Testis (tissue), 3 donors: ENCODE results near the gene PGP. TPM values are rescaled to one million over a fixed set of nuclear protein-coding genes. Genes with fewer than 3 reads are reported as not detected.

Source experiments
- DNase-seq: peaks from one replicate; pipeline ENCODE4 v3.0.0-alpha.2; 2019
- H3K27ac ChIP-seq, 2 donors: fragments of 200-600 bp; sonication (generic); one replicate each; pipeline ENCODE4 v1.5.1; 2019
- H3K27me3 ChIP-seq: fragments of 200-600 bp; sonication (generic); one replicate; pipeline ENCODE4 v1.5.1; 2019
- H3K36me3 ChIP-seq: fragments of 200-600 bp; sonication (generic); one replicate; pipeline ENCODE4 v1.5.1; 2017; ENCODE audit warnings: low read depth; ENCODE audit errors: missing control alignments
- H3K4me1 ChIP-seq: fragments of 200-600 bp; sonication (generic); one replicate; pipeline ENCODE4 v1.5.1; 2019
- H3K4me3 ChIP-seq, 2 donors: fragments of 200-600 bp; sonication (generic); one replicate each; pipeline ENCODE4 v1.5.1; 2017 to 2019
- H3K9me3 ChIP-seq: fragments of 200-600 bp; sonication (generic); one replicate; pipeline ENCODE4 v1.5.1; 2017
- POLR2A ChIP-seq: fragments of 450-650 bp; IDR thresholded peaks from one replicate; pipeline ENCODE4 v1.6.1; 2017; ENCODE audit warnings: antibody characterized with exemption, mild to moderate bottlenecking, moderate library complexity
- WGBS, 2 donors: methylation state at CpG; one replicate each; pipeline ENCODE4 v1.1.5; 2018; 5-methylcytosine and 5-hydroxymethylcytosine counted together
- intact Hi-C: fragments of 100-400 bp; cut with DNase I; formaldehyde crosslinking; loops from one replicate; pipeline ENCODE4 v1.15.1; 2023; ENCODE audit warnings: low total_unique reads
- polyA plus RNA-seq: library from polyadenylated mRNA; stranded (reverse); fragments of 350-450 nt; fragmentation: Illumina TruSeq; extraction: RNeasy Lipid Tissue Mini Kit (QIAGEN cat#74804); gene quantifications from one replicate; pipeline ENCODE4 v1.2.3, GENCODE V29; 2014; ENCODE audit warnings: low read depth, low replicate concordance; ENCODE audit not compliant: insufficient read depth
- total RNA-seq, 2 donors: library from RNA; depleted of rRNA; stranded (reverse); fragments of >200 nt; gene quantifications; one replicate each; pipeline ENCODE4 v1.2.3, GENCODE V29; 2016
- TF ChIP-seq, protein P1 (sequence below), 3 experiments: fragments of 450-650 bp in 2 of 3; fragments of 200-600 bp in 1 of 3; sonication (generic) in 1 of 3; IDR thresholded peaks; one replicate each; pipeline ENCODE4 v1.5.1; 2016 to 2019; ENCODE audit warnings: antibody characterized with exemption in 3 of 3, mild to moderate bottlenecking in 2 of 3, moderate library complexity in 1 of 3

The PGP gene
- total and polyA plus RNA-seq, 3 donors from 2014 or later, result 50.0 to 118 (median 56.3) TPM

DNA sequence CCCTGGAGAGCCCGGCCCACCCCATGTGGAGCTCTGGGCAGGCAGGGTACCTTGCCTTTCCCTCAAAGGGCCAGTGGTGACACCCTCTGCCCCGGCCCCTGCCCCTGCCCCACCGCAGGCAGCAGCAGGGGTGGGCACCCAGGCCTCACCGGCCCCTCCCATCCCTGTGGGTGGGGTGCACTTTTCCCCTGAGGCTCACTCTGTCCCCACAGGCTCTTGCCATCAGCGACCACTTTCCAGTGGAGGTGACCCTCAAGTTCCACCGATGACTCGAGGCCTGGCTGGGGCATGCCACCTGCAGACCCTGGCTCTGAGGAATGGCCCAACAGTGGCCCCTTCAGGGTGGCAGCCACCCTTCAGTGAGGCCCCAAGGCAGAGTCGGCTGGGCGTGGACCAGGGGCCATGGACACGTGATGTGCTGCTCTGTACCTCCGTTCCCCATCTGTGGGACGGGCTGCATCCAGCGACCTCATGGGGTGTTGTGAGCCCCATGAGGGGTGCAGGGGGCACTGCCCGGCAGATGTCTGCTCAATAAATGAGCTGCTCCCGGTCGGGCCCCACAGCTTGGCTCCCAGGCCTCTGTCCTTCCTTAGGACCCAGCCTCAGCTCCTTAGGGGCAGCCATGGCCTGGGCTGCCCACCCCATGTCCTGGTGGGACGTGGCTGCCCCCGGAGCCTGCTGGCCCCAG lies 23.7 kb upstream of the PGP start:
- 60 to 75% methylated on average over 1 to 18 of the region's 18 CpGs for WGBS, 2 donors

DNA sequence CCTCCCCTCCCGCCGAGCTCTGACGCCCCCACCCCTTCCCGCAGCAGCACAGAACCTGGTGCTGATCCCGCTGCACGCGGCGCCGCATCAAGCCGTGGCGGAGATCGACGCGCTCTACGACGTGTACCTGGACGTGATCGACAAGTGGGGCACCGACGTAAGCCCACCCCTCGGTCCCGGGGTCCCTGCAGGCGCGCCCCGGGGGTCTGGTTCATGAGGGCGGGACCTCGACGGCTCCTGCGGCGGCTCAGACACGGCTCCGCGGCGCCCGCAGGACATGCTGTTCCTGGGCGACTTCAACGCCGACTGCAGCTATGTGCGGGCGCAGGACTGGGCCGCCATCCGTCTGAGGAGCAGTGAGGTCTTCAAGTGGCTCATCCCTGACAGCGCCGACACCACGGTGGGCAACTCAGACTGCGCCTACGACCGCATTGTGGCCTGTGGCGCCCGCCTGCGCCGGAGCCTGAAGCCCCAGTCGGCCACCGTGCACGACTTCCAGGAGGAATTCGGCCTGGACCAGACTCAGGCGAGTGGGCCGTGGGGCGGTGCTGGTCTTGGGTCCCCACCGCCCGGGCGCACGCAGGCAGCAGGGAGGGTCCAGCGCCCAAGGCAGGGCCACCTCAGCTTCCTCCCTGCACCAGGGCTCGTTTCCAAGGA lies 23.0 kb upstream of the PGP start:
- Histone ChIP-seq H3K27me3 (no peaks in the 10 kb centered on the region), H3K9me3 (no peaks in the 10 kb centered on the region), H3K4me3 (peak overlapping the region in 1 of 2 donors; percentile 17), H3K27ac (no peak overlapping the region), H3K36me3 (no peaks in the 10 kb centered on the region), H3K4me1 (peaks cover 9% of the 10 kb centered on the region)
- intact Hi-C loops, result no loop called here
- TF ChIP-seq POLR2A, result no peak
- TF ChIP-seq, protein P1, sequence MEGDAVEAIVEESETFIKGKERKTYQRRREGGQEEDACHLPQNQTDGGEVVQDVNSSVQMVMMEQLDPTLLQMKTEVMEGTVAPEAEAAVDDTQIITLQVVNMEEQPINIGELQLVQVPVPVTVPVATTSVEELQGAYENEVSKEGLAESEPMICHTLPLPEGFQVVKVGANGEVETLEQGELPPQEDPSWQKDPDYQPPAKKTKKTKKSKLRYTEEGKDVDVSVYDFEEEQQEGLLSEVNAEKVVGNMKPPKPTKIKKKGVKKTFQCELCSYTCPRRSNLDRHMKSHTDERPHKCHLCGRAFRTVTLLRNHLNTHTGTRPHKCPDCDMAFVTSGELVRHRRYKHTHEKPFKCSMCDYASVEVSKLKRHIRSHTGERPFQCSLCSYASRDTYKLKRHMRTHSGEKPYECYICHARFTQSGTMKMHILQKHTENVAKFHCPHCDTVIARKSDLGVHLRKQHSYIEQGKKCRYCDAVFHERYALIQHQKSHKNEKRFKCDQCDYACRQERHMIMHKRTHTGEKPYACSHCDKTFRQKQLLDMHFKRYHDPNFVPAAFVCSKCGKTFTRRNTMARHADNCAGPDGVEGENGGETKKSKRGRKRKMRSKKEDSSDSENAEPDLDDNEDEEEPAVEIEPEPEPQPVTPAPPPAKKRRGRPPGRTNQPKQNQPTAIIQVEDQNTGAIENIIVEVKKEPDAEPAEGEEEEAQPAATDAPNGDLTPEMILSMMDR (IDR thresholded peaks at IDR 0.05), result no peak
- DNase-seq, result no peak
- 43% methylated on average over 40 of the region's 65 CpGs; no CpG with 5 or more reads in 1 of the 2 donors for WGBS, 2 donors

More for the DNA sequence above, 23.7 kb upstream of the PGP start:
- H3K36me3 ChIP-seq, result no peaks in the 10 kb centered on the region
- no peaks in the 10 kb centered on the region for H3K9me3 ChIP-seq
- no peak for DNase-seq
- peaks cover 9% of the 10 kb centered on the region for H3K4me1 ChIP-seq
- H3K27me3 ChIP-seq, result no peaks in the 10 kb centered on the region
- TF ChIP-seq POLR2A, result no peak
- TF ChIP-seq, protein P1 (IDR thresholded peaks at IDR 0.05), result no peak
- no peak overlapping the region for H3K4me3 ChIP-seq
- intact Hi-C loops, result no loop called here
- no peak overlapping the region for H3K27ac ChIP-seq

DNA sequence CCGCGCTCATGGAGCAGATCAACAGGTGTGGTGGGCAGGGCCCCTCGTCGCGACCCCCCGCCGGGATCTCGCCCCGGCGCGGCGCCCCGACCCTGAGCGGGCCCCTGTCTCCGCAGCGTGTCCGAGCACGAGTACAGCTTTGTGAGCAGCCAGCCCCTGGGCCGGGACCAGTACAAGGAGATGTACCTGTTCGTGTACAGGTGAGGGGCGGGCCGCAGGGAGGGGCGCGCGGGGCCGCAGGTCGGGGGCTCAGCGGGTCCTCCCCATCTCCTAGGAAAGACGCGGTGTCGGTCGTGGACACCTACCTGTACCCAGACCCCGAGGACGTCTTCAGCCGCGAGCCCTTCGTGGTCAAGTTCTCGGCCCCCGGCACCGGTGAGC lies 22.5 kb upstream of the PGP start:
- 31% methylated on average over 20 of the region's 40 CpGs; no CpG with 5 or more reads in 1 of the 2 donors for WGBS, 2 donors
- no peak for DNase-seq

DNA sequence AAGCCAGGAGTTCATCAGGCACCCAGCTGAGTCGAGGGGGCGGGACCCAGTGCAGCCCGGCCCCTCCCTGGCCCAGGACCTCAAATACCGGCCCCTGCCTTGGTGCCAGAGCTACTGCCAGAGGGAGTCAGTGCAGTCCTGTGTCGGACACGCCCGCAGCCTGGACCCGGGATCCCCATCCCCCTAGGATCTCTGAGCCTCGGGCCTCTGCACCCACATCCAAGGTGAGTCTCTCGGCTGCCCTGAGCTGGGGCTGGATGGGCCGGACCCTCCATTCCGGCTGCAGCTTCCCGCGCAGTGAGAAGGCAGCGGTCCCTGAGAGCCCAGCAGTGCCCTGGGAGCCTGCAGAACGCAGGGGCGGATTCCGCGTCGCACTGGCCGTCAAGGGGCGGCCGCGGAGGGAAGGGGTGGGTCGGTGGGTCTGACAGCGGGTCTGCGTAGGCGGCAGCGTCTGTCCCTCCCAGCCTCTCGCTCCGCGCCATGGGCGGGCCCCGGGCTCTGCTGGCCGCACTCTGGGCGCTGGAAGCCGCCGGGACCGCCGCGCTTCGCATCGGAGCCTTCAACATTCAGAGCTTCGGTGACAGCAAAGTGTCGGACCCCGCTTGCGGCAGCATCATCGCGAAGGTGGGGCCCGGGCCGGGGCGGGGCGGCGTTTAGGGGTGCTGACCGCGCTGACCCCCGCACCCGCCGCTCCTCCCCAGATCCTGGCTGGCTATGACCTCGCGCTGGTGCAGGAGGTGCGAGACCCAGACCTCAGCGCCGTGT lies 21.9 kb upstream of the PGP start, which contains the start of gene DNASE1L2:
Gene DNASE1L2, plus strand, starts transcription at position 108 of the 765 bp plus-strand sequence. Its CDS starts 373 bp downstream, at position 481.
- TF ChIP-seq, protein P1 (IDR thresholded peaks at IDR 0.05), result no peak
- TF ChIP-seq POLR2A, result no peak
- no peaks in the 10 kb centered on the region for H3K27me3 ChIP-seq
- no peak for DNase-seq
- peak within 1 kb of the TSS; percentile 15 to 17 for H3K4me3 ChIP-seq
- H3K9me3 ChIP-seq, result no peaks in the 10 kb centered on the region
- 0 to 31% methylated on average over 8 to 27 of the region's 64 CpGs for WGBS, 2 donors
- H3K36me3 ChIP-seq, result no peaks in the 10 kb centered on the region
- intact Hi-C loops, result no loop called here
- no peak within 1 kb of the TSS for H3K27ac ChIP-seq
- peaks cover 9% of the 10 kb centered on the region for H3K4me1 ChIP-seq

More for the DNA sequence above, 22.5 kb upstream of the PGP start:
- H3K9me3 ChIP-seq, result no peaks in the 10 kb centered on the region
- H3K27me3 ChIP-seq, result no peaks in the 10 kb centered on the region
- H3K27ac ChIP-seq, result no peak overlapping the region
- TF ChIP-seq, protein P1 (IDR thresholded peaks at IDR 0.05), result no peak
- no peak for TF ChIP-seq POLR2A
- peak overlapping the region; percentile 15 to 17 for H3K4me3 ChIP-seq
- no peaks in the 10 kb centered on the region for H3K36me3 ChIP-seq
- H3K4me1 ChIP-seq, result peaks cover 9% of the 10 kb centered on the region
- intact Hi-C loops, result no loop called here
